HG02885 (cell line): ENCODE data around the gene RTP5.

ENCODE experiments used
- ATAC-seq: cut with Tn5 transposase; IDR thresholded peaks from one replicate; pipeline ENCODE4 v1.9.1; 2021; ENCODE audit warnings: mild to moderate bottlenecking; ENCODE audit not compliant: unreplicated experiment, poor library complexity

Gene RTP5

GRCh38 chr2:241857041-241857541 is 12.4 kb upstream of the RTP5 start:
- ATAC-seq, result no peak

GRCh38 chr2:241857572-241858121 is 11.9 kb upstream of the RTP5 start:
- no peak for ATAC-seq

GRCh38 chr2:241858206-241859016 is 11.1 kb upstream of the RTP5 start, which contains the start of gene PDCD1:
Gene PDCD1 (minus strand): TSS chr2:241858894. CDS start chr2:241858838, 56 bp downstream.
- ATAC-seq, result peak; percentile 40

- peak; percentile 15 for ATAC-seq
Measured at GRCh38 chr2:241859017-241859435, 10.5 kb upstream of the RTP5 start.

GRCh38 chr2:241859436-241860183 is 9.9 kb upstream of the RTP5 start:
- ATAC-seq, result peak; percentile 43

GRCh38 chr2:241860184-241861078 is 9.1 kb upstream of the RTP5 start:
- peak; percentile 5 for ATAC-seq

- no peak for ATAC-seq
Measured at GRCh38 chr2:241861264-241861663, 8.3 kb upstream of the RTP5 start.

GRCh38 chr2:241862093-241862492 is 7.4 kb upstream of the RTP5 start:
- ATAC-seq, result no peak

GRCh38 chr2:241862775-241863535 is 6.6 kb upstream of the RTP5 start:
- ATAC-seq, result no peak

- ATAC-seq, result peak; percentile 29
Measured at GRCh38 chr2:241863536-241863954, 6.0 kb upstream of the RTP5 start.

- ATAC-seq, result no peak
Measured at GRCh38 chr2:241864168-241864849, 5.2 kb upstream of the RTP5 start.

GRCh38 chr2:241864850-241865213 is 4.7 kb upstream of the RTP5 start:
- no peak for ATAC-seq

GRCh38 chr2:241865416-241865956 is 4.0 kb upstream of the RTP5 start:
- no peak for ATAC-seq

GRCh38 chr2:241865957-241866789 is 3.4 kb upstream of the RTP5 start:
- no peak for ATAC-seq

- ATAC-seq, result no peak
Measured at GRCh38 chr2:241866790-241867645, 2.5 kb upstream of the RTP5 start.

- ATAC-seq, result no peak
Measured at GRCh38 chr2:241867776-241868420, 1.6 kb upstream of the RTP5 start.
